ENCODE data around the gene HEXA.

GRCh38 chr15:72377331-72377730 is 1.5 kb upstream of the HEXA start:
- no peak for TF ChIP-seq MAX (IDR thresholded peaks at IDR 0.05)
- TF ChIP-seq CTCF (IDR thresholded peaks at IDR 0.05; ENCODE audit: low read depth, low read length, missing input control), result no peak
- no peak for TF ChIP-seq RAD21 (IDR thresholded peaks at IDR 0.05)
- TF ChIP-seq YY1 (IDR thresholded peaks at IDR 0.05), result no peak
- TF ChIP-seq, protein P1, sequence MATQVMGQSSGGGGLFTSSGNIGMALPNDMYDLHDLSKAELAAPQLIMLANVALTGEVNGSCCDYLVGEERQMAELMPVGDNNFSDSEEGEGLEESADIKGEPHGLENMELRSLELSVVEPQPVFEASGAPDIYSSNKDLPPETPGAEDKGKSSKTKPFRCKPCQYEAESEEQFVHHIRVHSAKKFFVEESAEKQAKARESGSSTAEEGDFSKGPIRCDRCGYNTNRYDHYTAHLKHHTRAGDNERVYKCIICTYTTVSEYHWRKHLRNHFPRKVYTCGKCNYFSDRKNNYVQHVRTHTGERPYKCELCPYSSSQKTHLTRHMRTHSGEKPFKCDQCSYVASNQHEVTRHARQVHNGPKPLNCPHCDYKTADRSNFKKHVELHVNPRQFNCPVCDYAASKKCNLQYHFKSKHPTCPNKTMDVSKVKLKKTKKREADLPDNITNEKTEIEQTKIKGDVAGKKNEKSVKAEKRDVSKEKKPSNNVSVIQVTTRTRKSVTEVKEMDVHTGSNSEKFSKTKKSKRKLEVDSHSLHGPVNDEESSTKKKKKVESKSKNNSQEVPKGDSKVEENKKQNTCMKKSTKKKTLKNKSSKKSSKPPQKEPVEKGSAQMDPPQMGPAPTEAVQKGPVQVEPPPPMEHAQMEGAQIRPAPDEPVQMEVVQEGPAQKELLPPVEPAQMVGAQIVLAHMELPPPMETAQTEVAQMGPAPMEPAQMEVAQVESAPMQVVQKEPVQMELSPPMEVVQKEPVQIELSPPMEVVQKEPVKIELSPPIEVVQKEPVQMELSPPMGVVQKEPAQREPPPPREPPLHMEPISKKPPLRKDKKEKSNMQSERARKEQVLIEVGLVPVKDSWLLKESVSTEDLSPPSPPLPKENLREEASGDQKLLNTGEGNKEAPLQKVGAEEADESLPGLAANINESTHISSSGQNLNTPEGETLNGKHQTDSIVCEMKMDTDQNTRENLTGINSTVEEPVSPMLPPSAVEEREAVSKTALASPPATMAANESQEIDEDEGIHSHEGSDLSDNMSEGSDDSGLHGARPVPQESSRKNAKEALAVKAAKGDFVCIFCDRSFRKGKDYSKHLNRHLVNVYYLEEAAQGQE (IDR thresholded peaks at IDR 0.05), result no peak
- TF ChIP-seq RXRA (IDR thresholded peaks at IDR 0.05), result no peak
- TF ChIP-seq GABPA (IDR thresholded peaks at IDR 0.05 in 1 of 2, conservative IDR thresholded peaks at IDR 0.05 in 1 of 2), result no peak
- no peak for TF ChIP-seq SP1 (IDR thresholded peaks at IDR 0.05)
